K562 (cell line): ENCODE data around the gene ING4. TPM values are rescaled to one million over a fixed set of nuclear protein-coding genes. Genes with fewer than 3 reads are reported as not detected.

ENCODE experiments used
- CREBBP ChIP-seq: IDR thresholded peaks from one replicate; pipeline ENCODE4 v1.6.1; 2012; ENCODE audit warnings: low read depth, mild to moderate bottlenecking, control low read depth, inconsistent platforms, low read length
- CREM ChIP-seq: IDR thresholded peaks from 2 replicates; pipeline ENCODE4 v1.6.1; 2014; ENCODE audit warnings: antibody characterized with exemption, low read depth
- FIP1L1 ChIP-seq: fragments of 200-400 bp; formaldehyde crosslinking; IDR thresholded peaks from 2 replicates; pipeline ENCODE4 v1.6.1; 2018; ENCODE audit warnings: mild to moderate bottlenecking, low read depth, low read length; ENCODE audit not compliant: poor library complexity, severe bottlenecking
- HDAC1 ChIP-seq, 2 experiments: fragments of 450-650 bp; IDR thresholded peaks; 2 replicates each; pipeline ENCODE4 v1.6.1; 2016 to 2017; ENCODE audit warnings: inconsistent platforms in 1 of 2, mild to moderate bottlenecking in 1 of 2, moderate library complexity in 1 of 2
- MAZ ChIP-seq, 2 experiments: fragments of 450-650 bp in 1 of 2; sonication (generic) in 1 of 2; formaldehyde crosslinking; IDR thresholded peaks in 1 of 2; conservative IDR thresholded peaks in 1 of 2; 2 replicates each; pipeline versions ENCODE4 v1.4.0 to v1.5.0; 2020; ENCODE audit warnings: mild to moderate bottlenecking in 1 of 2, missing genetic modification reagents in 1 of 2
- RBM17 ChIP-seq: fragments of 200-400 bp; formaldehyde crosslinking; IDR thresholded peaks from 2 replicates; pipeline ENCODE4 v1.6.1; 2017; ENCODE audit warnings: low read depth, mild to moderate bottlenecking, low read length, borderline replicate concordance
- THRAP3 ChIP-seq: fragments of 450-650 bp; IDR thresholded peaks from 2 replicates; pipeline ENCODE4 v1.6.1; 2016; ENCODE audit warnings: mild to moderate bottlenecking, inconsistent platforms, borderline replicate concordance
- TRIM28 ChIP-seq: fragments of 450-650 bp; IDR thresholded peaks from 2 replicates; pipeline ENCODE4 v1.6.1; 2017
- ZNF197 ChIP-seq: fragments of 200-800 bp; sonication (Bioruptor generic); IDR thresholded peaks from 2 replicates; pipeline ENCODE4 v1.6.1; 2016; ENCODE audit warnings: low read depth, missing genetic modification characterization, missing compliant biosample characterization
- polyA plus RNA-seq, 8 experiments: library from polyadenylated mRNA; depleted of rRNA in 4 of 8; stranded (reverse) in 5 of 8; unstranded in 3 of 8; fragments of >200 nt; fragmentation: Nextera tagmentation in 2 of 8; fragmentation: Illumina TruSeq in 1 of 8; extraction: Ambion mirVana in 2 of 8; extraction: Trizol in 1 of 8; gene quantifications; 2 replicates each; pipeline versions ENCODE4 v1.2.1 to v1.2.3, GENCODE V29; 2011 to 2014; ENCODE audit warnings: inconsistent platforms in 1 of 8, missing spikeins in 1 of 8
- total RNA-seq, 7 experiments: library from RNA; depleted of rRNA in 6 of 7; stranded (reverse); fragments of >200 nt in 6 of 7; fragmentation: Illumina TruSeq in 2 of 7; extraction: Trizol in 2 of 7; gene quantifications; 2 replicates each; pipeline versions ENCODE4 v1.2.1 to v1.2.3, GENCODE V29; 2011 to 2021; ENCODE audit warnings: low replicate concordance in 1 of 7
- TF ChIP-seq, protein P1 (sequence below): sonication (generic); formaldehyde crosslinking; IDR thresholded peaks from 2 replicates; pipeline ENCODE4 v1.8.0; 2022; ENCODE audit warnings: mild to moderate bottlenecking, missing genetic modification reagents
- TF ChIP-seq, protein P2 (sequence below), 3 experiments: IDR thresholded peaks in 2 of 3; conservative IDR thresholded peaks in 1 of 3; 2 replicates each; pipeline ENCODE4 v1.5.1; 2011 to 2012; ENCODE audit warnings: low read length in 3 of 3, mild to moderate bottlenecking in 3 of 3, control low read depth in 2 of 3, improper control_type of control experiment in 1 of 3, inconsistent platforms in 1 of 3, low read depth in 1 of 3, mixed read lengths in 1 of 3, moderate library complexity in 1 of 3; ENCODE audit not compliant: insufficient read depth in 2 of 3
- TF ChIP-seq, protein P3 (sequence below): fragments of 450-650 bp; IDR thresholded peaks from 2 replicates; pipeline ENCODE4 v1.6.1; 2016
- TF ChIP-seq, protein P4 (sequence below): sonication (generic); formaldehyde crosslinking; IDR thresholded peaks from 2 replicates; pipeline ENCODE4 v1.8.1; 2022; ENCODE audit warnings: missing genetic modification reagents
- TF ChIP-seq, protein P5 (sequence below): fragments of 450-650 bp; formaldehyde crosslinking; conservative IDR thresholded peaks from 2 replicates; pipeline ENCODE4 v1.4.0; 2022; ENCODE audit warnings: mild to moderate bottlenecking, missing genetic modification characterization
- TF ChIP-seq, protein P6 (sequence below): fragments of 450-650 bp; IDR thresholded peaks from 2 replicates; pipeline ENCODE4 v1.6.1; 2017; ENCODE audit warnings: mild to moderate bottlenecking, moderate library complexity
- TF ChIP-seq, protein P7 (sequence below): fragments of 450-650 bp; IDR thresholded peaks from 2 replicates; pipeline ENCODE4 v1.7.0; 2016; ENCODE audit warnings: borderline replicate concordance

ING4 gene
- total and polyA plus RNA-seq, 9 of the 15 experiments (the other 6 are each of a cell fraction or from before 2014, with no cell fraction given): 6.6 to 30.2 (median 15.7) TPM

DNA sequence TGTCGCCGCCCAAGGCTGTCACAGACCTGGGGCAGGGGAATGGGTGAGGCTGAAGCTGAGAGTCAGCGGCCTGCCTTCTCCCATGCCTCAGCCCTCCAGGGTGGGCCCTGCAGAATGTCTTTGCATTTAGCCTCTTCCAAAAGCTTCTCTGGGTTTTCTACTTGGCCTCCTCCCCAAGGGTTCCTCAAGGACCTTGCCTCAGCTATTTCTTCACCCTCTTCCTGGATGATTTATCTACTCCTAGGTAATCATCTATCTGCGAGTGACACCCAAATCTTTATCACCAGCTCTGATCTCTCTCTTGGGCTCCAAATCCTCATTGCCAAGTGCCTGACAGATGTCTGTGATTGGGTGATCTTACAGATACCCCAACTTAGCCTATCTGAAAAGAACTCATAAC, 22.4 kb downstream of the ING4 start (continued):
- TF ChIP-seq THRAP3 (no peak), HDAC1 (IDR thresholded peaks at IDR 0.05) (no peak), ZNF197 (CRISPR knock-in tag) (no peak), RBM17 (no peak), MAZ (CRISPR knock-in tag; conservative IDR thresholded peaks at IDR 0.05 in 1 of 2, IDR thresholded peaks at IDR 0.05 in 1 of 2) (no peak), TRIM28 (0 out of 2 replicates have a peak, but pooled peaks have one; percentile 34), FIP1L1 (no peak), CREBBP (no peak), CREM (no peak)
- TF ChIP-seq, protein P1, sequence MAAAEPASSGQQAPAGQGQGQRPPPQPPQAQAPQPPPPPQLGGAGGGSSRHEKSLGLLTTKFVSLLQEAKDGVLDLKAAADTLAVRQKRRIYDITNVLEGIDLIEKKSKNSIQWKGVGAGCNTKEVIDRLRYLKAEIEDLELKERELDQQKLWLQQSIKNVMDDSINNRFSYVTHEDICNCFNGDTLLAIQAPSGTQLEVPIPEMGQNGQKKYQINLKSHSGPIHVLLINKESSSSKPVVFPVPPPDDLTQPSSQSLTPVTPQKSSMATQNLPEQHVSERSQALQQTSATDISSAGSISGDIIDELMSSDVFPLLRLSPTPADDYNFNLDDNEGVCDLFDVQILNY: no peak
- TF ChIP-seq, protein P2, sequence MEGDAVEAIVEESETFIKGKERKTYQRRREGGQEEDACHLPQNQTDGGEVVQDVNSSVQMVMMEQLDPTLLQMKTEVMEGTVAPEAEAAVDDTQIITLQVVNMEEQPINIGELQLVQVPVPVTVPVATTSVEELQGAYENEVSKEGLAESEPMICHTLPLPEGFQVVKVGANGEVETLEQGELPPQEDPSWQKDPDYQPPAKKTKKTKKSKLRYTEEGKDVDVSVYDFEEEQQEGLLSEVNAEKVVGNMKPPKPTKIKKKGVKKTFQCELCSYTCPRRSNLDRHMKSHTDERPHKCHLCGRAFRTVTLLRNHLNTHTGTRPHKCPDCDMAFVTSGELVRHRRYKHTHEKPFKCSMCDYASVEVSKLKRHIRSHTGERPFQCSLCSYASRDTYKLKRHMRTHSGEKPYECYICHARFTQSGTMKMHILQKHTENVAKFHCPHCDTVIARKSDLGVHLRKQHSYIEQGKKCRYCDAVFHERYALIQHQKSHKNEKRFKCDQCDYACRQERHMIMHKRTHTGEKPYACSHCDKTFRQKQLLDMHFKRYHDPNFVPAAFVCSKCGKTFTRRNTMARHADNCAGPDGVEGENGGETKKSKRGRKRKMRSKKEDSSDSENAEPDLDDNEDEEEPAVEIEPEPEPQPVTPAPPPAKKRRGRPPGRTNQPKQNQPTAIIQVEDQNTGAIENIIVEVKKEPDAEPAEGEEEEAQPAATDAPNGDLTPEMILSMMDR (IDR thresholded peaks at IDR 0.05 in 2 of 3, conservative IDR thresholded peaks at IDR 0.05 in 1 of 3; ENCODE audit: insufficient read depth in 2 of 3, low read depth in 1 of 3, low read length in 3 of 3): no peak
- TF ChIP-seq, protein P3, sequence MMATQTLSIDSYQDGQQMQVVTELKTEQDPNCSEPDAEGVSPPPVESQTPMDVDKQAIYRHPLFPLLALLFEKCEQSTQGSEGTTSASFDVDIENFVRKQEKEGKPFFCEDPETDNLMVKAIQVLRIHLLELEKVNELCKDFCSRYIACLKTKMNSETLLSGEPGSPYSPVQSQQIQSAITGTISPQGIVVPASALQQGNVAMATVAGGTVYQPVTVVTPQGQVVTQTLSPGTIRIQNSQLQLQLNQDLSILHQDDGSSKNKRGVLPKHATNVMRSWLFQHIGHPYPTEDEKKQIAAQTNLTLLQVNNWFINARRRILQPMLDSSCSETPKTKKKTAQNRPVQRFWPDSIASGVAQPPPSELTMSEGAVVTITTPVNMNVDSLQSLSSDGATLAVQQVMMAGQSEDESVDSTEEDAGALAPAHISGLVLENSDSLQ: peak; percentile 21; the same call in 1 of the 2 replicates
- TF ChIP-seq, protein P4, sequence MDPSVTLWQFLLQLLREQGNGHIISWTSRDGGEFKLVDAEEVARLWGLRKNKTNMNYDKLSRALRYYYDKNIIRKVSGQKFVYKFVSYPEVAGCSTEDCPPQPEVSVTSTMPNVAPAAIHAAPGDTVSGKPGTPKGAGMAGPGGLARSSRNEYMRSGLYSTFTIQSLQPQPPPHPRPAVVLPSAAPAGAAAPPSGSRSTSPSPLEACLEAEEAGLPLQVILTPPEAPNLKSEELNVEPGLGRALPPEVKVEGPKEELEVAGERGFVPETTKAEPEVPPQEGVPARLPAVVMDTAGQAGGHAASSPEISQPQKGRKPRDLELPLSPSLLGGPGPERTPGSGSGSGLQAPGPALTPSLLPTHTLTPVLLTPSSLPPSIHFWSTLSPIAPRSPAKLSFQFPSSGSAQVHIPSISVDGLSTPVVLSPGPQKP (CRISPR knock-in tag): no peak
- TF ChIP-seq, protein P5, sequence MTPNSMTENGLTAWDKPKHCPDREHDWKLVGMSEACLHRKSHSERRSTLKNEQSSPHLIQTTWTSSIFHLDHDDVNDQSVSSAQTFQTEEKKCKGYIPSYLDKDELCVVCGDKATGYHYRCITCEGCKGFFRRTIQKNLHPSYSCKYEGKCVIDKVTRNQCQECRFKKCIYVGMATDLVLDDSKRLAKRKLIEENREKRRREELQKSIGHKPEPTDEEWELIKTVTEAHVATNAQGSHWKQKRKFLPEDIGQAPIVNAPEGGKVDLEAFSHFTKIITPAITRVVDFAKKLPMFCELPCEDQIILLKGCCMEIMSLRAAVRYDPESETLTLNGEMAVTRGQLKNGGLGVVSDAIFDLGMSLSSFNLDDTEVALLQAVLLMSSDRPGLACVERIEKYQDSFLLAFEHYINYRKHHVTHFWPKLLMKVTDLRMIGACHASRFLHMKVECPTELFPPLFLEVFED (CRISPR knock-in tag): no peak
- TF ChIP-seq, protein P6, sequence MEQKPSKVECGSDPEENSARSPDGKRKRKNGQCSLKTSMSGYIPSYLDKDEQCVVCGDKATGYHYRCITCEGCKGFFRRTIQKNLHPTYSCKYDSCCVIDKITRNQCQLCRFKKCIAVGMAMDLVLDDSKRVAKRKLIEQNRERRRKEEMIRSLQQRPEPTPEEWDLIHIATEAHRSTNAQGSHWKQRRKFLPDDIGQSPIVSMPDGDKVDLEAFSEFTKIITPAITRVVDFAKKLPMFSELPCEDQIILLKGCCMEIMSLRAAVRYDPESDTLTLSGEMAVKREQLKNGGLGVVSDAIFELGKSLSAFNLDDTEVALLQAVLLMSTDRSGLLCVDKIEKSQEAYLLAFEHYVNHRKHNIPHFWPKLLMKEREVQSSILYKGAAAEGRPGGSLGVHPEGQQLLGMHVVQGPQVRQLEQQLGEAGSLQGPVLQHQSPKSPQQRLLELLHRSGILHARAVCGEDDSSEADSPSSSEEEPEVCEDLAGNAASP: no peak
- TF ChIP-seq, protein P7, sequence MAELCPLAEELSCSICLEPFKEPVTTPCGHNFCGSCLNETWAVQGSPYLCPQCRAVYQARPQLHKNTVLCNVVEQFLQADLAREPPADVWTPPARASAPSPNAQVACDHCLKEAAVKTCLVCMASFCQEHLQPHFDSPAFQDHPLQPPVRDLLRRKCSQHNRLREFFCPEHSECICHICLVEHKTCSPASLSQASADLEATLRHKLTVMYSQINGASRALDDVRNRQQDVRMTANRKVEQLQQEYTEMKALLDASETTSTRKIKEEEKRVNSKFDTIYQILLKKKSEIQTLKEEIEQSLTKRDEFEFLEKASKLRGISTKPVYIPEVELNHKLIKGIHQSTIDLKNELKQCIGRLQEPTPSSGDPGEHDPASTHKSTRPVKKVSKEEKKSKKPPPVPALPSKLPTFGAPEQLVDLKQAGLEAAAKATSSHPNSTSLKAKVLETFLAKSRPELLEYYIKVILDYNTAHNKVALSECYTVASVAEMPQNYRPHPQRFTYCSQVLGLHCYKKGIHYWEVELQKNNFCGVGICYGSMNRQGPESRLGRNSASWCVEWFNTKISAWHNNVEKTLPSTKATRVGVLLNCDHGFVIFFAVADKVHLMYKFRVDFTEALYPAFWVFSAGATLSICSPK: no peak
